ENCODE measurements around the gene UCP3.
"Not testable (repeated sequence)": the region's sequence is repeated elsewhere in the genome, so short reads cannot be mapped to it uniquely, and the experiment has no call there.

Gene UCP3

GRCh38 chr11:73989156-73989555 is 19.7 kb downstream of the UCP3 start:
- no peak overlapping the region for H3K4me3 ChIP-seq (ENCODE audit: low read depth in 1 of 2, low read length in 1 of 2)
- H3K4me1 ChIP-seq (ENCODE audit: control insufficient read depth in 1 of 2, insufficient read depth in 1 of 2, low read depth in 1 of 2, low read length in 1 of 2), result peaks cover 3 to 5% of the 10 kb centered on the region in 2 experiments
- H3K27ac ChIP-seq, result no peak overlapping the region
- H3K36me3 ChIP-seq, result no peaks in the 10 kb centered on the region
- no peaks in the 10 kb centered on the region for H3K27me3 ChIP-seq
- H3K9me3 ChIP-seq, result no peaks in the 10 kb centered on the region
- TF ChIP-seq, protein P1, sequence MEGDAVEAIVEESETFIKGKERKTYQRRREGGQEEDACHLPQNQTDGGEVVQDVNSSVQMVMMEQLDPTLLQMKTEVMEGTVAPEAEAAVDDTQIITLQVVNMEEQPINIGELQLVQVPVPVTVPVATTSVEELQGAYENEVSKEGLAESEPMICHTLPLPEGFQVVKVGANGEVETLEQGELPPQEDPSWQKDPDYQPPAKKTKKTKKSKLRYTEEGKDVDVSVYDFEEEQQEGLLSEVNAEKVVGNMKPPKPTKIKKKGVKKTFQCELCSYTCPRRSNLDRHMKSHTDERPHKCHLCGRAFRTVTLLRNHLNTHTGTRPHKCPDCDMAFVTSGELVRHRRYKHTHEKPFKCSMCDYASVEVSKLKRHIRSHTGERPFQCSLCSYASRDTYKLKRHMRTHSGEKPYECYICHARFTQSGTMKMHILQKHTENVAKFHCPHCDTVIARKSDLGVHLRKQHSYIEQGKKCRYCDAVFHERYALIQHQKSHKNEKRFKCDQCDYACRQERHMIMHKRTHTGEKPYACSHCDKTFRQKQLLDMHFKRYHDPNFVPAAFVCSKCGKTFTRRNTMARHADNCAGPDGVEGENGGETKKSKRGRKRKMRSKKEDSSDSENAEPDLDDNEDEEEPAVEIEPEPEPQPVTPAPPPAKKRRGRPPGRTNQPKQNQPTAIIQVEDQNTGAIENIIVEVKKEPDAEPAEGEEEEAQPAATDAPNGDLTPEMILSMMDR (IDR thresholded peaks at IDR 0.05), result no peak

DNA sequence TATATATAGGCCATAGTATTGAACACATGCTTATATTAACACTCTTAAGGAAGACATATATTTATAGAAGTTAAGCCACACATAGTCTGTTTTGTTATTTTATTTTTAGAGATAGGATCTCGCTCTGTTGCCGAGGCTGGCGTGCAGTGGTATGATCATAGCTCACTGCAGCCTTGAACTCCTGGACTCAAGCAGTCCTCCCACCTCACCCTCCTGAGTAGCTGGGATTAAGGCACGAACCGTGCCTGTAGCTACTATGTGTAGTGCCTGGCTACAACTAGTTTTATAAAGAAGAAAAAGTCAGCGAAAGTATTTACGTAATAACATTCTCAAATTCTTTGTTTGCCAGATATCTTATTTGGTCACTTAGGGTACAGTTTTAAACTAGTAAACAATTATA is 20.7 kb downstream of the UCP3 start:
- Histone ChIP-seq H3K27ac (no peak overlapping the region), H3K4me3 (ENCODE audit: low read depth in 1 of 2, low read length in 1 of 2) (no peak overlapping the region), H3K4me1 (ENCODE audit: control insufficient read depth in 1 of 2, insufficient read depth in 1 of 2, low read depth in 1 of 2, low read length in 1 of 2) (peaks cover 12 to 13% of the 10 kb centered on the region in 2 experiments), H3K9me3 (no peaks in the 10 kb centered on the region), H3K27me3 (no peaks in the 10 kb centered on the region), H3K36me3 (no peaks in the 10 kb centered on the region)
- TF ChIP-seq, protein P1 (IDR thresholded peaks at IDR 0.05), result no peak

- not testable (repeated sequence) for H3K9me3 ChIP-seq, H3K36me3 ChIP-seq
- H3K4me1 ChIP-seq (ENCODE audit: control insufficient read depth in 1 of 2, insufficient read depth in 1 of 2, low read depth in 1 of 2, low read length in 1 of 2), result peaks cover 26 to 31% of the 10 kb centered on the region in 2 experiments
These were observed 23.2 kb downstream of the UCP3 start for GRCh38 chr11:73985661-73986060.

DNA sequence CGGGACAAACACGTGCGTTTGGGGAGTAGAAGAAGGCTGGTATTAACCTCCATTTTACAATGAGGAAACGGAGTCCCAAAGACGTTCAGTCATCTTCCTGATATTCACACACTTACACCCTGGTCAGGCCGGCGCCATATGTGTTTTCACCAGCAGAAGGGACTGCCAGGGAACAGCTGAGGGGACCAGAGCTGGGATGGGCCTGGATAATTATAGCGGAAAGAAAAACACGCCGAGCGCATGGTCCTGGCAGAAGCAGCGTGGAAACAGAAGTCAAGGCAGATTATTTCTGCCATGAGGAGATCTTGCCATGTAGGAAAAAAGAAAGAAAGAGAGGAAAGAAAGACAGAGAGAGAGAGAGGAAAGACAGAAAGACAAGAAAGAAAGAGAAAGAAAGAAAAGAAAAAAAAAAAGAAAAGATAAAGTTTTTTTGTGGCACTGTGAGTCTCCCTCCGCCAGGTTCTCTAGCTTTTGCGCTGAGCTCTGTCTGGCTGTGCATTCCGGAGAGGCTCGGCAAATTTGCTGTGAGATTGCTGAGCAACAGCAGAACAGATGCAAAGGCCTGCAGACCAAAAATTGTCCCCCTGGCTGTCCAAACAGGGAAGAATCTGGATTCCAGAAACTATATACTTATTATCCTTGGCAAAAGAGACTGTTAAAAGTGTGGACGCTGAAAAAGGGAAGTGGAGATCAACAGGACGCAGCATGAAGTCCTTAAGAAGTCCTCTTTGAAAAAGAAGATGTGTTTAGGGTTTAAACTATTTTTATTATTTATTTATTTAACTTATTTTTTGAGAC is 24.9 kb downstream of the UCP3 start:
- H3K4me1 ChIP-seq (ENCODE audit: control insufficient read depth in 1 of 2, insufficient read depth in 1 of 2, low read depth in 1 of 2, low read length in 1 of 2), result peaks cover 43 to 48% of the 10 kb centered on the region in 2 experiments
- peaks cover 7% of the 10 kb centered on the region for H3K36me3 ChIP-seq
- H3K27ac ChIP-seq, result peak overlapping the region; percentile 87
- TF ChIP-seq, protein P1 (IDR thresholded peaks at IDR 0.05), result no peak
- H3K27me3 ChIP-seq, result no peaks in the 10 kb centered on the region
- H3K4me3 ChIP-seq (ENCODE audit: low read depth in 1 of 2, low read length in 1 of 2), result peak overlapping the region; percentile 66 to 89
- no peaks in the 10 kb centered on the region for H3K9me3 ChIP-seq

More at GRCh38 chr11:73985661-73986060, 23.2 kb downstream of the UCP3 start:
- H3K4me3 ChIP-seq (ENCODE audit: low read depth in 1 of 2, low read length in 1 of 2); H3K27me3 ChIP-seq; H3K27ac ChIP-seq: not testable (repeated sequence)

- Histone ChIP-seq H3K36me3 (peaks cover 14% of the 10 kb centered on the region), H3K4me1 (ENCODE audit: control insufficient read depth in 1 of 2, insufficient read depth in 1 of 2, low read depth in 1 of 2, low read length in 1 of 2) (peaks cover 49 to 52% of the 10 kb centered on the region in 2 experiments), H3K27me3 (no peaks in the 10 kb centered on the region), H3K27ac (peak overlapping the region; percentile 87), H3K9me3 (no peaks in the 10 kb centered on the region), H3K4me3 (ENCODE audit: low read depth in 1 of 2, low read length in 1 of 2) (peak overlapping the region; percentile 66 to 89)
- TF ChIP-seq, protein P1 (IDR thresholded peaks at IDR 0.05), result peak; percentile 48
These were observed 25.7 kb downstream of the UCP3 start for GRCh38 chr11:73982990-73983740.

DNA sequence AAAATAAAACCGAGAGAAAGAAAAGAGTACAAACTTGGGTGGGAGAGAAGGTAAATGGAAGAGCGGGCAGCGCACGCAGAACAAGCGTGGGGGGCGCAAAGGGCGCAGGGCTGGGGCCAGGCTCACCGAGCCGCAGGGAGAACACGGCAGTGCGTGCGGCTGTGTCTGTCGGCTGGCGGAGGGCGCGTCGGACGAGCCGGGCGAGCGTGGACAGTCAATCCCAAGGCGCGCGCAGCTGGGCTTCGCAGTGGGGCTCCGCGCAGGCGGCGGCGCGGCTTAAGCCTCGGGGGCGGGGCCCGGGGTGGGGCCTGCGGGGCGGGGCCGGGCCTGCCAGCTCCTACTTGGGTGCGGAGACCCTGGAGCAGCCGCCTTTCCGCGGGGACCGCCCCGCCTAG is 26.3 kb downstream of the UCP3 start, which contains the start of gene UCP2:
Gene UCP2 (minus strand): TSS at position 249 of the 395 bp plus-strand sequence. CDS start 4,465 bp downstream, outside the sequence.
- Histone ChIP-seq H3K36me3 (peaks cover 20% of the 10 kb centered on the region), H3K4me1 (ENCODE audit: control insufficient read depth in 1 of 2, insufficient read depth in 1 of 2, low read depth in 1 of 2, low read length in 1 of 2) (peaks cover 49 to 52% of the 10 kb centered on the region in 2 experiments), H3K4me3 (ENCODE audit: low read depth in 1 of 2, low read length in 1 of 2) (peak within 1 kb of the TSS; percentile 66 to 89), H3K27ac (peak within 1 kb of the TSS; percentile 87), H3K27me3 (no peaks in the 10 kb centered on the region), H3K9me3 (no peaks in the 10 kb centered on the region)
- TF ChIP-seq, protein P1 (IDR thresholded peaks at IDR 0.05), result no peak

Measured in neutrophil (primary cell).